ENCODE data around the gene MCOLN1.

DNA sequence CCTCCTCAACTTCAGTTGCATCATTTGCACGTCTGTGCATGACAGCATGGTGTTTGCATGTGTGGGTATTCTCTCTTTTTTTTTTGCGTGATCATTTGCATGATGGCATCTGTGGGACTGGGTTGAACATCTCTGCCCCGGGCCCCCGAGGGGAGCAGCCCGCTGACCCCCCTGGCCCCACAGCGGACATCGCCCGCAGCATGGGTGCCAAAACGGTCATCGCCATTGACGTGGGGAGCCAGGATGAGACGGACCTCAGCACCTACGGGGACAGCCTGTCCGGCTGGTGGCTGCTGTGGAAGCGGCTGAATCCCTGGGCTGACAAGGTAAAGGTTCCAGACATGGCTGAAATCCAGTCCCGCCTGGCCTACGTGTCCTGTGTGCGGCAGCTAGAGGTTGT is 36.2 kb downstream of the MCOLN1 start:
- TF ChIP-seq CTCF (IDR thresholded peaks at IDR 0.05; ENCODE audit: poor library complexity) (no peak), EZH2phosphoT487 (IDR thresholded peaks at IDR 0.05; ENCODE audit: low read depth, severe bottlenecking, unreplicated experiment) (no peak)

Data from hepatocyte (in vitro differentiated cells).